22Rv1 (cell line): ENCODE results near the gene EID3.

Experiments used
- CTCF ChIP-seq: fragments of 450-650 bp; IDR thresholded peaks from 2 replicates; pipeline ENCODE4 v1.5.1; 2017; ENCODE audit warnings: mild to moderate bottlenecking
- ZFX ChIP-seq: fragments of 450-650 bp; IDR thresholded peaks from 2 replicates; pipeline ENCODE4 v1.6.1; 2017; ENCODE audit warnings: antibody characterized with exemption, borderline replicate concordance

- TF ChIP-seq CTCF = no peak
- no peak for TF ChIP-seq ZFX
These were observed 47.8 kb downstream of the EID3 start for GRCh38 chr12:104351057-104351983.
